GM18526 (cell line): ENCODE data around the gene PAAF1.

Experiments used
- POLR2A ChIP-seq: IDR thresholded peaks from 3 replicates; pipeline ENCODE4 v1.6.1; 2011; ENCODE audit not compliant: insufficient read length; ENCODE audit errors: extremely low read depth

PAAF1 gene

GRCh38 chr11:73876424-73877310 is at the start of gene PAAF1, which contains the start of gene COA4:
TSS of gene PAAF1 (plus strand) at chr11:73876999. CDS start at chr11:73877022, 23 bp downstream.
TSS of gene COA4 (minus strand) at chr11:73876846. CDS start at chr11:73873378, 3,468 bp downstream.
- TF ChIP-seq POLR2A = peak; percentile 92

GRCh38 chr11:73830261-73830660 is 46.5 kb upstream of the PAAF1 start:
- no peak for TF ChIP-seq POLR2A

GRCh38 chr11:73833067-73833466 is 43.7 kb upstream of the PAAF1 start:
- no peak for TF ChIP-seq POLR2A

GRCh38 chr11:73838443-73839122 is 38.2 kb upstream of the PAAF1 start:
- TF ChIP-seq POLR2A = no peak

- no peak for TF ChIP-seq POLR2A
These were observed 37.7 kb upstream of the PAAF1 start for GRCh38 chr11:73839123-73839457.

GRCh38 chr11:73851046-73851764 is 25.6 kb upstream of the PAAF1 start:
- TF ChIP-seq POLR2A = no peak

GRCh38 chr11:73852049-73852448 is 24.8 kb upstream of the PAAF1 start:
- no peak for TF ChIP-seq POLR2A

- TF ChIP-seq POLR2A = no peak
These were observed 22.1 kb upstream of the PAAF1 start for GRCh38 chr11:73854680-73855079.

- no peak for TF ChIP-seq POLR2A
These were observed 20.7 kb upstream of the PAAF1 start for GRCh38 chr11:73856031-73856567.

GRCh38 chr11:73859671-73860070 is 17.1 kb upstream of the PAAF1 start:
- no peak for TF ChIP-seq POLR2A

GRCh38 chr11:73860202-73860601 is 16.6 kb upstream of the PAAF1 start:
- TF ChIP-seq POLR2A = no peak

GRCh38 chr11:73862986-73863385 is 13.8 kb upstream of the PAAF1 start:
- TF ChIP-seq POLR2A = no peak

- TF ChIP-seq POLR2A = no peak
These were observed 10.7 kb upstream of the PAAF1 start for GRCh38 chr11:73866095-73866579.

- no peak for TF ChIP-seq POLR2A
These were observed 10.2 kb upstream of the PAAF1 start for GRCh38 chr11:73866586-73866996.

GRCh38 chr11:73869332-73869949 is 7.4 kb upstream of the PAAF1 start:
- TF ChIP-seq POLR2A = no peak
